Measurements from ENCODE around the gene TMEM134. TPM values are rescaled to one million over a fixed set of nuclear protein-coding genes. Genes with fewer than 3 reads are reported as not detected.

Gene TMEM134
- polyA plus RNA-seq, 1 experiment: 14.7 TPM

DNA sequence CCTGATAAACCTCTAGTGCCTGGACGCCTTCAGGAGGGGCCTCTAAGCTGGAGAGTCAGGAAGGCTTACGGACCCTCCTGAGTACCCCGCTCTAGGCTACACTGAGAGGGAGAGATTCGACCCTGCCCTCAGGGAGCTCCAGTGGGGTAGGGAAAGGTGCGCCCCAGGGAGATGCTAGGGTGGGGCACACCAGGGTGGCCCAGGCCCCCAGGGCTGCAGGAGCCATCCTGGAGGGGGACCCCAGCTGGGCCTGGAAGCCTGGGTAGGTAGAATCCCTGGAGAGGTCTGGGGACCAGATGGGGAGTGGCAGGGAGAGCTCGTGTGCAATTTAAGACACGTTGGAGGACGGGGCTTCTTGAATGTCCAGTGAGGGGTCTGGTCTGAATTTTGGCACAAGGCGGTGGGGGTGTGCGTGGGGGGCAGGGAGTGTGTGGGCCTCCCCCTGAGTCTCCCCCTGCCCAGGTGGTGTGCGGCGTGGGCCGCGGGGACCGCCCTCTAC, 48.9 kb downstream of the TMEM134 start:
- CTCF ChIA-PET: interaction anchor here (3.4 kb wide), 1 partner anchor 18 kb away, joined by 10 read pairs; the partner anchor contains the start of gene PPP1CA
- peaks cover 4% of the 10 kb centered on the region for H3K27me3 ChIP-seq (ENCODE audit: control insufficient read depth, insufficient read depth, low read length)
- no peak for DNase-seq (ENCODE audit: low read depth, low spot score)
- H3K9me3 ChIP-seq (ENCODE audit: control insufficient read depth, insufficient read depth, low read length): no peaks in the 10 kb centered on the region
- H3K27ac ChIP-seq (ENCODE audit: low read depth, low read length): peak overlapping the region; percentile 39
- peak overlapping the region; percentile 55 for H3K4me3 ChIP-seq (ENCODE audit: low read depth, low read length)
- POLR2A ChIA-PET: interaction anchor here (0.6 to 1.2 kb wide), 3 partner anchors 16 to 28 kb away, joined by 3 to 6 read pairs (median 3); partner anchors contain the start of genes PPP1CA and RAD9A
- TF ChIP-seq, protein P1, sequence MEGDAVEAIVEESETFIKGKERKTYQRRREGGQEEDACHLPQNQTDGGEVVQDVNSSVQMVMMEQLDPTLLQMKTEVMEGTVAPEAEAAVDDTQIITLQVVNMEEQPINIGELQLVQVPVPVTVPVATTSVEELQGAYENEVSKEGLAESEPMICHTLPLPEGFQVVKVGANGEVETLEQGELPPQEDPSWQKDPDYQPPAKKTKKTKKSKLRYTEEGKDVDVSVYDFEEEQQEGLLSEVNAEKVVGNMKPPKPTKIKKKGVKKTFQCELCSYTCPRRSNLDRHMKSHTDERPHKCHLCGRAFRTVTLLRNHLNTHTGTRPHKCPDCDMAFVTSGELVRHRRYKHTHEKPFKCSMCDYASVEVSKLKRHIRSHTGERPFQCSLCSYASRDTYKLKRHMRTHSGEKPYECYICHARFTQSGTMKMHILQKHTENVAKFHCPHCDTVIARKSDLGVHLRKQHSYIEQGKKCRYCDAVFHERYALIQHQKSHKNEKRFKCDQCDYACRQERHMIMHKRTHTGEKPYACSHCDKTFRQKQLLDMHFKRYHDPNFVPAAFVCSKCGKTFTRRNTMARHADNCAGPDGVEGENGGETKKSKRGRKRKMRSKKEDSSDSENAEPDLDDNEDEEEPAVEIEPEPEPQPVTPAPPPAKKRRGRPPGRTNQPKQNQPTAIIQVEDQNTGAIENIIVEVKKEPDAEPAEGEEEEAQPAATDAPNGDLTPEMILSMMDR (IDR thresholded peaks at IDR 0.05; ENCODE audit: low read depth, low read length): no peak

DNA sequence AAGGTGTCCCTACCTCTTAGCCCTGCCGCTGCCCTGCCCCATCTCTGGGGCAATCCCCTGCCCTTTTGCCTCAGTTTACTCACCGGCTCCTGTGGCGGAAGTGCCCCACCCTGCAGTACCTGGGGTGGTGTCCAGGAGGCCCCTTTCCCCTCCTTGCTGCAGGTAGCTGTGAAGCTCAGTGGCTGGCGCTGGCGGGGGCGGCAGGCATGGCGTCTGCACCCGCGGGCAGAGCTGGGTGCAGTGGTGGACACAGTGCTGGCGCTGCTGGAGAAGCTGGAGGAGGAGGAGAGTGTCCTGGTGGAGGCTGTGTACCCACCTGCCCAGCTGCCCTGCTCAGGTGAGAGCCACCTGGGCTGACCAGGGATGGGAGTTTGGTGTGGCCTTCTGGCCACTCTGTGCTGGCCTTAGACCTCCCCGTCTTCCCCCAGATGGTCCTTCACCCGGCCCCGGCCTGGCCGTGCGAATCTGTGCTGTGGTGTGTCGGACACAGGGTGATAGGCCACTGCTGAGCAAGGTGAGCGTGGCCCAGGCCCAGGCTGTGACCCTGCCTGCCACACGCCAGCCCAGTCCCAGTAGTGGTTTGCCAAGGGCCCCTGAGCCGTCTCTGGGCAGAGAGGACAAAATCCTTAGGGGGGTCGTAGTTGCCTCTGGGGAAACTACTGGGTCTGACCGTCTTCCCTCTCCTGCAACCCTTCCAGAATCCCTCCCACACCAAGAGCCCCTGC, 49.6 kb downstream of the TMEM134 start:
- peaks cover 11% of the 10 kb centered on the region for H3K27me3 ChIP-seq (ENCODE audit: control insufficient read depth, insufficient read depth, low read length)
- POLR2A ChIA-PET: interaction anchor here (0.6 kb wide), 1 partner anchor 27 kb away, joined by 3 read pairs; the partner anchor contains the start of gene RAD9A
- no peak overlapping the region for H3K4me3 ChIP-seq (ENCODE audit: low read depth, low read length)
- TF ChIP-seq, protein P1 (IDR thresholded peaks at IDR 0.05; ENCODE audit: low read depth, low read length): no peak
- CTCF ChIA-PET: interaction anchor here (3.4 kb wide), 1 partner anchor 18 kb away, joined by 10 read pairs; the partner anchor contains the start of gene PPP1CA
- H3K27ac ChIP-seq (ENCODE audit: low read depth, low read length): no peak overlapping the region
- no peaks in the 10 kb centered on the region for H3K9me3 ChIP-seq (ENCODE audit: control insufficient read depth, insufficient read depth, low read length)
- no peak for DNase-seq (ENCODE audit: low read depth, low spot score)

DNA sequence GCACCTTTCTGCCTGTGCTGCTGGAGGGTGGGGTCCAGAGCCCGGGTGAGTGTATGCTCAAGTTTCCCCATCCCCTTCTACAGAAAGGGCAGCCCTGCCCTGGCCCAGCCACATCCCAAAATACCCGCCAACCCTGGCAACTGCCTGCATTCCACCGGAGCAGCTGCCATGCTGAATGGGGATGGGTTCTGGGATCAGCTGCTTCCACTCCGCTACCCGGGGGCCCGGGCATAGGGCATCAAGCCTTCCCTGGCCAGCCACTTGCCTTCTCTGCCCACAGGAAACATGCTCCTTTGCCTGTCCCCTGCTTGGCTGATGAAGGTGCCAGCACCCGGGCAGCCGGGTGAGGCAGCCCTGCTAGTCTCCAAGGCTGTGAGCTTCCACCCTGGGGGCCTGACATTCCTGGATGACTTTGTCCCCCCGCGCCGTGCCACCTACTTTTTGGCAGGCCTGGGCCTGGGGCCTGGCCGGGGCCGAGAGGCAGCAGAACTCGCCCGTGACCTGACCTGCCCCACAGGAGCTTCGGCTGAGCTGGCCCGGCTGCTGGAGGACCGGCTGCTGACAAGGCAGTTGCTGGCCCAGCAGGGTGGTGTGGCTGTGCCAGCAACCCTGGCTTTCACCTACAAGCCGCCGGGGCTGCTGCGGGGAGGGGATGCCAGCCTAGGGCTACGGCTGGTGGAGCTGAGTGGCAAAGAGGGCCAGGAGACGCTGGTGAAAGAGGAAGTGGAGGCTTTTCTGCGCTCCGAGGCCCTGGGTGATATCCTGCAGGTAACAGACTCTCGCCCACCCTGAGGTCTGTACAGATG, 50.4 kb downstream of the TMEM134 start:
- TF ChIP-seq, protein P1 (IDR thresholded peaks at IDR 0.05; ENCODE audit: low read depth, low read length): no peak
- CTCF ChIA-PET: interaction anchor here (3.4 kb wide), 1 partner anchor 17 kb away, joined by 10 read pairs; the partner anchor contains the start of gene PPP1CA
- H3K4me3 ChIP-seq (ENCODE audit: low read depth, low read length): no peak overlapping the region
- peaks cover 11% of the 10 kb centered on the region for H3K27me3 ChIP-seq (ENCODE audit: control insufficient read depth, insufficient read depth, low read length)
- POLR2A ChIA-PET: interaction anchor here (0.6 kb wide), 2 partner anchors 12 to 45 kb away, joined by 3 to 7 read pairs; no protein-coding TSS in a partner anchor
- DNase-seq (ENCODE audit: low read depth, low spot score): no peak
- no peaks in the 10 kb centered on the region for H3K9me3 ChIP-seq (ENCODE audit: control insufficient read depth, insufficient read depth, low read length)
- H3K27ac ChIP-seq (ENCODE audit: low read depth, low read length): no peak overlapping the region

DNA sequence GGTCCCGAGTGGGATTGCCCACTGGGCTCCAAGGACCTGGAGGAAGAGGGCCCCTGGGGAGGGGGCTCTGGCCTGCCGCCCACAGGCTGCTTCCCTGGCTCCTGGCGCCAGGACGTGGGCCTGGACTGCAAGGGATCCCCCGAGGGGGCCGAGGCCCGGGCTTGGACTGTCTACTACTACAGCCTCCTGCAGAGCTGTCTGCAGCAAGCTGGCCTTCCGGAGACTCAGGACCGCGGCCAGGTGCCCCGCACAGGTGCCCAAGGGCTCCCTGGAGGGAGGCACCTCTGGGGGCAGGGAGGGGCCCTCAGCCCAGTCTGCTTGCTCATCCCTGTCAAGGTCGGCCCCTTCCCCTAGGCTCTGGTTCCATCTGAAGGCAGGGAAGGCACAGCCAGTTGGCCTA, 51.6 kb downstream of the TMEM134 start:
- ChIA-PET POLR2A (interaction anchor here (0.6 kb wide), 1 partner anchor 16 kb away, joined by 3 read pairs; the partner anchor contains the start of gene PPP1CA), CTCF (interaction anchor here (3.4 kb wide), 1 partner anchor 16 kb away, joined by 10 read pairs; the partner anchor contains the start of gene PPP1CA)
- no peak overlapping the region for H3K27ac ChIP-seq (ENCODE audit: low read depth, low read length)

More for the DNA sequence above, 51.6 kb downstream of the TMEM134 start:
- Histone ChIP-seq H3K4me3 (ENCODE audit: low read depth, low read length) (no peak overlapping the region), H3K9me3 (ENCODE audit: control insufficient read depth, insufficient read depth, low read length) (no peaks in the 10 kb centered on the region), H3K27me3 (ENCODE audit: control insufficient read depth, insufficient read depth, low read length) (peaks cover 19% of the 10 kb centered on the region)
- DNase-seq (ENCODE audit: low read depth, low spot score): no peak
- TF ChIP-seq, protein P1 (IDR thresholded peaks at IDR 0.05; ENCODE audit: low read depth, low read length): no peak
